ENCODE data around the gene SNTG2. TPM values are rescaled to one million over a fixed set of nuclear protein-coding genes. Genes with fewer than 3 reads are reported as not detected.

SNTG2 gene
- total RNA-seq, 1 donor from 2014 or later = 1.9 TPM

GRCh38 chr2:1371082-1371481 lies 420.4 kb downstream of the SNTG2 start:
- peaks cover 3% of the 10 kb centered on the region for H3K9me3 ChIP-seq (ENCODE audit: insufficient read depth, low read depth, low read length)
- Mint-ChIP-seq H3K36me3 (ENCODE audit: low read depth, unreplicated experiment) (no peaks in the 10 kb centered on the region), H3K27ac (ENCODE audit: unreplicated experiment) (no peak overlapping the region)

DNA sequence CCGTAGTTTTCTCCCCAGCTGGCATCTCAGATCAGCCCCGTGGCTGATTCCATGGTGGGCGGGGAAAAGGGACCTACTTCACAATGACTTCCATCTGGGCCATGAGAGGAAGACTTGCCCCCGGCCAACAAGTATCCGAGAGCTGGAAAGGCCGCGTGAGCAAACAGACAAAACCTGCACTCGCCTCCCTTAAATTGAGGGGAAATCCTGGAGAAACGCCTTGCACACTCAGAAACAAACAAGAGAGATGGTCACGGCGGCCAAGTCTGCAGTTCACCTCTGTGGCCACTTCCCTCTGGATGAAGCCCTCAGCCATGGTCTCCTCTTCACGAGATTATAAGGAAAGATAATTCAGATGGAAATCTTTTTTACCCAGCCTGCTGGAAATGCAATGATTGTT lies 423.2 kb downstream of the SNTG2 start:
- Histone ChIP-seq H3K4me1 (ENCODE audit: insufficient read depth, low read length) (no peaks in the 10 kb centered on the region), H3K79me2 (ENCODE audit: insufficient read depth, low read length) (no peaks in the 10 kb centered on the region), H2AFZ (ENCODE audit: low read depth, low read length) (no peak overlapping the region), H3K4me2 (ENCODE audit: low read length) (no peak overlapping the region), H3K27me3 (ENCODE audit: insufficient read depth, low read length) (no peaks in the 10 kb centered on the region), H3K9me3 (ENCODE audit: insufficient read depth, low read depth, low read length) (peaks cover 3% of the 10 kb centered on the region), H3K9ac (ENCODE audit: low read length) (no peak overlapping the region), H3K27ac (ENCODE audit: low read depth, low read length) (no peak overlapping the region), H3K4me3 (ENCODE audit: insufficient read depth, low read depth, low read length) (no peak overlapping the region), H3K36me3 (ENCODE audit: insufficient read depth, low read length) (no peaks in the 10 kb centered on the region), H4K20me1 (ENCODE audit: insufficient read depth, low read length) (no peaks in the 10 kb centered on the region)
- no peaks in the 10 kb centered on the region for H3K36me3 Mint-ChIP-seq (ENCODE audit: low read depth, unreplicated experiment)
- no peaks in the 10 kb centered on the region for H3K9me3 Mint-ChIP-seq (ENCODE audit: unreplicated experiment)
- peaks cover 18% of the 10 kb centered on the region for H3K27me3 Mint-ChIP-seq (ENCODE audit: low read depth, unreplicated experiment)
- DNase-seq (ENCODE audit: low read depth) = no peak
- H3K4me3 Mint-ChIP-seq (ENCODE audit: unreplicated experiment) = no peak overlapping the region
- no peak overlapping the region for H3K27ac Mint-ChIP-seq (ENCODE audit: unreplicated experiment)
- no peak for TF ChIP-seq CTCF (IDR thresholded peaks at IDR 0.05; ENCODE audit: insufficient read depth, low read depth, low read length)
- no peak for TF ChIP-seq EZH2 (IDR thresholded peaks at IDR 0.05; ENCODE audit: insufficient read depth, low read length)
- no peak for FAIRE-seq
- H3K4me1 Mint-ChIP-seq (ENCODE audit: low read depth, unreplicated experiment) = no peaks in the 10 kb centered on the region

More at GRCh38 chr2:1371082-1371481, 420.4 kb downstream of the SNTG2 start:
- no peak overlapping the region for H3K9ac ChIP-seq (ENCODE audit: low read length)
- no peaks in the 10 kb centered on the region for H3K9me3 Mint-ChIP-seq (ENCODE audit: unreplicated experiment)
- FAIRE-seq = no peak
- no peak overlapping the region for H3K4me3 Mint-ChIP-seq (ENCODE audit: unreplicated experiment)
- H2AFZ ChIP-seq (ENCODE audit: low read depth, low read length) = no peak overlapping the region
- no peaks in the 10 kb centered on the region for H3K27me3 ChIP-seq (ENCODE audit: insufficient read depth, low read length)
- H3K27me3 Mint-ChIP-seq (ENCODE audit: low read depth, unreplicated experiment) = peaks cover 11% of the 10 kb centered on the region
- no peak overlapping the region for H3K4me2 ChIP-seq (ENCODE audit: low read length)
- H3K36me3 ChIP-seq (ENCODE audit: insufficient read depth, low read length) = no peaks in the 10 kb centered on the region
- no peaks in the 10 kb centered on the region for H3K79me2 ChIP-seq (ENCODE audit: insufficient read depth, low read length)
- no peak for TF ChIP-seq CTCF (IDR thresholded peaks at IDR 0.05; ENCODE audit: insufficient read depth, low read depth, low read length)
- TF ChIP-seq EZH2 (IDR thresholded peaks at IDR 0.05; ENCODE audit: insufficient read depth, low read length) = no peak
- H3K4me1 ChIP-seq (ENCODE audit: insufficient read depth, low read length) = no peaks in the 10 kb centered on the region
- no peak overlapping the region for H3K27ac ChIP-seq (ENCODE audit: low read depth, low read length)
- DNase-seq (ENCODE audit: low read depth) = no peak
- no peaks in the 10 kb centered on the region for H4K20me1 ChIP-seq (ENCODE audit: insufficient read depth, low read length)
- H3K4me3 ChIP-seq (ENCODE audit: insufficient read depth, low read depth, low read length) = no peak overlapping the region
- no peaks in the 10 kb centered on the region for H3K4me1 Mint-ChIP-seq (ENCODE audit: low read depth, unreplicated experiment)

- FAIRE-seq = no peak
- H3K27ac Mint-ChIP-seq (ENCODE audit: unreplicated experiment) = no peak overlapping the region
These were observed 423.6 kb downstream of the SNTG2 start for GRCh38 chr2:1374287-1374686.

More at GRCh38 chr2:1374287-1374686, 423.6 kb downstream of the SNTG2 start:
- Histone ChIP-seq H3K27ac (ENCODE audit: low read depth, low read length) (no peak overlapping the region), H3K4me2 (ENCODE audit: low read length) (no peak overlapping the region), H4K20me1 (ENCODE audit: insufficient read depth, low read length) (no peaks in the 10 kb centered on the region), H3K4me1 (ENCODE audit: insufficient read depth, low read length) (no peaks in the 10 kb centered on the region), H3K27me3 (ENCODE audit: insufficient read depth, low read length) (no peaks in the 10 kb centered on the region), H3K4me3 (ENCODE audit: insufficient read depth, low read depth, low read length) (no peak overlapping the region), H3K9ac (ENCODE audit: low read length) (no peak overlapping the region), H2AFZ (ENCODE audit: low read depth, low read length) (no peak overlapping the region), H3K79me2 (ENCODE audit: insufficient read depth, low read length) (no peaks in the 10 kb centered on the region), H3K9me3 (ENCODE audit: insufficient read depth, low read depth, low read length) (peaks cover 3% of the 10 kb centered on the region), H3K36me3 (ENCODE audit: insufficient read depth, low read length) (no peaks in the 10 kb centered on the region)
- H3K9me3 Mint-ChIP-seq (ENCODE audit: unreplicated experiment) = no peaks in the 10 kb centered on the region
- H3K4me1 Mint-ChIP-seq (ENCODE audit: low read depth, unreplicated experiment) = no peaks in the 10 kb centered on the region
- H3K4me3 Mint-ChIP-seq (ENCODE audit: unreplicated experiment) = no peak overlapping the region
- no peak for TF ChIP-seq CTCF (IDR thresholded peaks at IDR 0.05; ENCODE audit: insufficient read depth, low read depth, low read length)
- no peak for TF ChIP-seq EZH2 (IDR thresholded peaks at IDR 0.05; ENCODE audit: insufficient read depth, low read length)
- peaks cover 18% of the 10 kb centered on the region for H3K27me3 Mint-ChIP-seq (ENCODE audit: low read depth, unreplicated experiment)
- no peak for DNase-seq (ENCODE audit: low read depth)
- no peaks in the 10 kb centered on the region for H3K36me3 Mint-ChIP-seq (ENCODE audit: low read depth, unreplicated experiment)
